PC-9 (cell line): ENCODE measurements around the gene UGGT1. TPM values are rescaled to one million over a fixed set of nuclear protein-coding genes. Genes with fewer than 3 reads are reported as not detected.

Source experiments
- BruUV-seq: library from RNA; stranded (reverse); fragments of 400-500 nt; replicated peaks from 2 replicates; lab custom pipeline; 2021; lab: Mats Ljungman, UMichigan
- CTCF ChIA-PET: fragments of 300-600 bp; sonication (Branson Sonifier 250); formaldehyde crosslinking; loops from one replicate; lab custom pipeline; 2022; ENCODE audit warnings: antibody characterized with exemption; lab: Charles Lee
- POLR2A ChIA-PET: fragments of 300-600 bp; sonication (Branson Sonifier 250); formaldehyde crosslinking; loops from one replicate; lab custom pipeline; 2022; ENCODE audit warnings: antibody characterized with exemption; ENCODE audit not compliant: unreplicated experiment; lab: Charles Lee
- DNase-seq, 2 experiments: peaks; one replicate each; pipeline versions ENCODE4 v3.0.0 to v3.0.0-alpha.2; 2015 to 2022; ENCODE audit warnings: mixed read lengths in 1 of 2
- H2AFZ ChIP-seq: fragments of 200-600 bp; sonication (generic); 2 replicates; pipeline ENCODE4 v1.8.1; 2017; ENCODE audit warnings: antibody characterized with exemption
- H3F3A ChIP-seq: fragments of 200-600 bp; sonication (generic); 2 replicates; pipeline ENCODE4 v1.8.1; 2017; ENCODE audit warnings: antibody characterized with exemption, mild to moderate bottlenecking, low read depth; ENCODE audit not compliant: insufficient read depth
- H3K27ac ChIP-seq: fragments of 200-600 bp; sonication (generic); 2 replicates; pipeline ENCODE4 v1.6.1; 2016; ENCODE audit warnings: mixed run types
- H3K27me3 ChIP-seq: fragments of 200-600 bp; sonication (generic); 2 replicates; pipeline ENCODE4 v1.6.1; 2016; ENCODE audit warnings: low read depth, mixed run types; ENCODE audit not compliant: insufficient read depth
- H3K36me3 ChIP-seq: fragments of 200-600 bp; sonication (generic); 2 replicates; pipeline ENCODE4 v1.6.1; 2016; ENCODE audit warnings: low read depth, mixed run types
- H3K4me1 ChIP-seq: fragments of 200-600 bp; sonication (generic); replicated peaks from 2 replicates; pipeline ENCODE4 v1.6.1; 2016; ENCODE audit warnings: mixed run types; ENCODE audit not compliant: insufficient read depth
- H3K4me2 ChIP-seq: fragments of 200-600 bp; sonication (generic); 2 replicates; pipeline ENCODE4 v1.6.1; 2017; ENCODE audit warnings: mixed run types
- H3K4me3 ChIP-seq: fragments of 200-600 bp; sonication (generic); 2 replicates; pipeline ENCODE4 v1.6.1; 2016; ENCODE audit warnings: mixed run types
- H3K79me2 ChIP-seq: fragments of 200-600 bp; sonication (generic); 2 replicates; pipeline ENCODE4 v1.6.1; 2017; ENCODE audit warnings: low read depth, mixed run types
- H3K9me2 ChIP-seq: fragments of 200-600 bp; sonication (generic); 2 replicates; pipeline ENCODE4 v1.8.1; 2017; ENCODE audit warnings: mild to moderate bottlenecking; ENCODE audit not compliant: insufficient read depth
- H3K9me3 ChIP-seq: fragments of 200-600 bp; sonication (generic); 2 replicates; pipeline ENCODE4 v1.8.1; 2016; ENCODE audit warnings: low read depth; ENCODE audit not compliant: insufficient read depth
- H4K20me1 ChIP-seq: fragments of 200-600 bp; sonication (generic); 2 replicates; pipeline ENCODE4 v1.8.1; 2017; ENCODE audit not compliant: insufficient read depth
- EZH2 ChIP-seq: fragments of 200-600 bp; sonication (generic); IDR thresholded peaks from 2 replicates; pipeline ENCODE4 v1.8.0; 2017; ENCODE audit warnings: antibody characterized with exemption, low read depth
- intact Hi-C: fragments of 100-400 bp; cut with micrococcal nuclease; formaldehyde crosslinking; loops from one replicate; pipeline ENCODE4 v1.10.0; 2022; ENCODE audit not compliant: unreplicated experiment
- total RNA-seq: library from RNA; stranded (reverse); gene quantifications from 2 replicates; pipeline ENCODE4 v1.2.3, GENCODE V29; 2021
- TF ChIP-seq, protein P1 (sequence below): fragments of 200-600 bp; sonication (generic); conservative IDR thresholded peaks from 2 replicates; pipeline ENCODE4 v1.6.1; 2017; ENCODE audit warnings: mixed run types, antibody characterized with exemption, mild to moderate bottlenecking, moderate library complexity

Gene UGGT1
- total RNA-seq, 1 experiment from 2014 or later: 56.9 TPM

DNA sequence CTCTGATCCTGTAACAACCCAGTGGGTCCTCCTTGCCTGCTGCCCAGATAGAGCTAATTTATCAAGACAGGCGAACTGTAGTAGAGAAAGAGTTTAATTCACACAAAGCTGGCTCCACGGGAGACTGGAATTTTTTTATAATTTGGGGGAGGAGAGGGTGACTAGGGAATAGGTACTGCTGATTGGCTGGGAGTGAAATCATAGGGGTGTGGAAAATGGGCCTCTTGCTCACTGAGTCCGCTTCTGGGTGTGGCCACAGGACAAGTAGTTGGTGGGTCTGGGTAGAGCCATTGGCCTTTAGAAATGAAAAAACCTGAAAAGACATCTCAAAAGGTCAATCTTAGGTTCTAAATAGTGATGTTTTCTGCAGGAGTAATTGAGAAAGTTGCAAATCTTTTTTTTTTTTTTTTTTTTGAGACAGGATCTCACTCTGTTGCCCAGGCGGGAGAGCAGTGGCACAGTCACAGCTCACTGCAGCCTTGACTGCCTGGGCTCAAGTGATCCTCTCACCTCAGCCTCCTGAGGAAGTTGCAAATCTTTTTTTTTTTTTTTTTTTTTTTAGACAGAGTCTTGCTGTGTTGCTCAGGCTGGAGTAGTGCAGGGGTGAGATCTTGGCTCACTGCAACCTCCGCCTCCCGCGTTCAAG, 14.4 kb upstream of the UGGT1 start:
- H3K27me3 ChIP-seq: peaks cover 15% of the 10 kb centered on the region
- no peak overlapping the region for H3K27ac ChIP-seq
- intact Hi-C loops: no loop called here
- H3F3A ChIP-seq: no peaks in the 10 kb centered on the region
- no peak overlapping the region for H3K4me3 ChIP-seq
- no peaks in the 10 kb centered on the region for H3K36me3 ChIP-seq
- no TSS peak for BruUV-seq
- ChIA-PET CTCF (no interaction called here), POLR2A (no interaction called here)
- H3K4me1 ChIP-seq: no peaks in the 10 kb centered on the region
- no peaks in the 10 kb centered on the region for H3K79me2 ChIP-seq
- TF ChIP-seq, protein P1, sequence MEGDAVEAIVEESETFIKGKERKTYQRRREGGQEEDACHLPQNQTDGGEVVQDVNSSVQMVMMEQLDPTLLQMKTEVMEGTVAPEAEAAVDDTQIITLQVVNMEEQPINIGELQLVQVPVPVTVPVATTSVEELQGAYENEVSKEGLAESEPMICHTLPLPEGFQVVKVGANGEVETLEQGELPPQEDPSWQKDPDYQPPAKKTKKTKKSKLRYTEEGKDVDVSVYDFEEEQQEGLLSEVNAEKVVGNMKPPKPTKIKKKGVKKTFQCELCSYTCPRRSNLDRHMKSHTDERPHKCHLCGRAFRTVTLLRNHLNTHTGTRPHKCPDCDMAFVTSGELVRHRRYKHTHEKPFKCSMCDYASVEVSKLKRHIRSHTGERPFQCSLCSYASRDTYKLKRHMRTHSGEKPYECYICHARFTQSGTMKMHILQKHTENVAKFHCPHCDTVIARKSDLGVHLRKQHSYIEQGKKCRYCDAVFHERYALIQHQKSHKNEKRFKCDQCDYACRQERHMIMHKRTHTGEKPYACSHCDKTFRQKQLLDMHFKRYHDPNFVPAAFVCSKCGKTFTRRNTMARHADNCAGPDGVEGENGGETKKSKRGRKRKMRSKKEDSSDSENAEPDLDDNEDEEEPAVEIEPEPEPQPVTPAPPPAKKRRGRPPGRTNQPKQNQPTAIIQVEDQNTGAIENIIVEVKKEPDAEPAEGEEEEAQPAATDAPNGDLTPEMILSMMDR: no peak
- no peak for TF ChIP-seq EZH2
- no peaks in the 10 kb centered on the region for H4K20me1 ChIP-seq
- DNase-seq: no peak
- no peak overlapping the region for H3K4me2 ChIP-seq
- no peaks in the 10 kb centered on the region for H3K9me2 ChIP-seq
- H2AFZ ChIP-seq: no peak overlapping the region
- H3K9me3 ChIP-seq: no peaks in the 10 kb centered on the region

GRCh38 chr2:128084757-128085156, 6.2 kb upstream of the UGGT1 start:
- H3K27me3 ChIP-seq: peaks cover 20% of the 10 kb centered on the region
- H3K9me3 ChIP-seq: peaks cover 8% of the 10 kb centered on the region; the same call in 1 of the 2 replicates
- 0 out of 2 replicates have a peak, but pooled peaks cover 7% of the 10 kb centered on the region for H3F3A ChIP-seq
- H3K9me2 ChIP-seq: no peaks in the 10 kb centered on the region
- ChIA-PET POLR2A (no interaction called here), CTCF (no interaction called here)
- no peaks in the 10 kb centered on the region for H3K79me2 ChIP-seq
- DNase-seq: no peak
- no peak overlapping the region for H3K27ac ChIP-seq
- H3K36me3 ChIP-seq: no peaks in the 10 kb centered on the region
- BruUV-seq: no TSS peak
- H3K4me3 ChIP-seq: no peak overlapping the region
- H4K20me1 ChIP-seq: no peaks in the 10 kb centered on the region
- TF ChIP-seq, protein P1: no peak
- no peak for TF ChIP-seq EZH2
- peaks cover 2% of the 10 kb centered on the region; the same call in 1 of the 2 replicates for H3K4me1 ChIP-seq
- H3K4me2 ChIP-seq: no peak overlapping the region
- H2AFZ ChIP-seq: no peak overlapping the region
- intact Hi-C loops: no loop called here

DNA sequence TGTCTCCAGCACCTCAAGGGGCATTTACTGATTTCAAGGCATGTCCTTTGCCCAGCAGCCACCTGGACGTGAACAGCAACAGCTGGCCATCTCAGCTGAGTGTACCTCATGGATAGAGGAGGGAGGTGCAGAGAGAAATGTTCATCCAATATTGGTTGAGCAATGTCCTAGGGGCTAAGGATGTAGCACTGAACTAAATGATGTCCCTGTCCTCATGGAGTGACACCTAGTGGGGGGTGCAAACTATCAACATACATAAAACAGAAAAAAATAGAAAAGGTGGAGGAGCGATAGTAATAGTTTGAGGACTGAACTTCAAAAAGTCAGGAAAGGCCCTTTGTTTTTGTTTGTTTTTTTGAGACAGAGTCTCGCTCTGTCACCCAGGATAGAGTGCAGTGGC, 4.8 kb upstream of the UGGT1 start:
- POLR2A ChIA-PET: no interaction called here
- H3K4me2 ChIP-seq: no peak overlapping the region
- BruUV-seq: no TSS peak
- 0 out of 2 replicates have a peak, but pooled peaks cover 13% of the 10 kb centered on the region for H3F3A ChIP-seq
- H2AFZ ChIP-seq: no peak overlapping the region
- no peaks in the 10 kb centered on the region for H3K9me2 ChIP-seq
- DNase-seq: no peak
- H3K27ac ChIP-seq: no peak overlapping the region
- no peak overlapping the region for H3K4me3 ChIP-seq
- peaks cover 8% of the 10 kb centered on the region; the same call in 1 of the 2 replicates for H3K9me3 ChIP-seq
- H3K4me1 ChIP-seq: peaks cover 6% of the 10 kb centered on the region; the same call in 1 of the 2 replicates
- H4K20me1 ChIP-seq: no peaks in the 10 kb centered on the region
- intact Hi-C loops: no loop called here
- H3K36me3 ChIP-seq: no peaks in the 10 kb centered on the region
- TF ChIP-seq EZH2: no peak
- TF ChIP-seq, protein P1: no peak
- peaks cover 7% of the 10 kb centered on the region for H3K27me3 ChIP-seq
- CTCF ChIA-PET: no interaction called here
- 0 out of 2 replicates have a peak, but pooled peaks cover under 1% of the 10 kb centered on the region for H3K79me2 ChIP-seq
